GM12801 (cell line): ENCODE measurements around the gene TEDC1.

ENCODE experiments used
- TF ChIP-seq, protein P1 (sequence below): IDR thresholded peaks from one replicate; pipeline ENCODE4 v1.5.1; 2011; ENCODE audit warnings: control low read depth; ENCODE audit not compliant: insufficient read length; ENCODE audit errors: extremely low read depth

Gene TEDC1

GRCh38 chr14:105531088-105531893, 40.2 kb downstream of the TEDC1 start:
- TF ChIP-seq, protein P1, sequence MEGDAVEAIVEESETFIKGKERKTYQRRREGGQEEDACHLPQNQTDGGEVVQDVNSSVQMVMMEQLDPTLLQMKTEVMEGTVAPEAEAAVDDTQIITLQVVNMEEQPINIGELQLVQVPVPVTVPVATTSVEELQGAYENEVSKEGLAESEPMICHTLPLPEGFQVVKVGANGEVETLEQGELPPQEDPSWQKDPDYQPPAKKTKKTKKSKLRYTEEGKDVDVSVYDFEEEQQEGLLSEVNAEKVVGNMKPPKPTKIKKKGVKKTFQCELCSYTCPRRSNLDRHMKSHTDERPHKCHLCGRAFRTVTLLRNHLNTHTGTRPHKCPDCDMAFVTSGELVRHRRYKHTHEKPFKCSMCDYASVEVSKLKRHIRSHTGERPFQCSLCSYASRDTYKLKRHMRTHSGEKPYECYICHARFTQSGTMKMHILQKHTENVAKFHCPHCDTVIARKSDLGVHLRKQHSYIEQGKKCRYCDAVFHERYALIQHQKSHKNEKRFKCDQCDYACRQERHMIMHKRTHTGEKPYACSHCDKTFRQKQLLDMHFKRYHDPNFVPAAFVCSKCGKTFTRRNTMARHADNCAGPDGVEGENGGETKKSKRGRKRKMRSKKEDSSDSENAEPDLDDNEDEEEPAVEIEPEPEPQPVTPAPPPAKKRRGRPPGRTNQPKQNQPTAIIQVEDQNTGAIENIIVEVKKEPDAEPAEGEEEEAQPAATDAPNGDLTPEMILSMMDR = no peak

DNA sequence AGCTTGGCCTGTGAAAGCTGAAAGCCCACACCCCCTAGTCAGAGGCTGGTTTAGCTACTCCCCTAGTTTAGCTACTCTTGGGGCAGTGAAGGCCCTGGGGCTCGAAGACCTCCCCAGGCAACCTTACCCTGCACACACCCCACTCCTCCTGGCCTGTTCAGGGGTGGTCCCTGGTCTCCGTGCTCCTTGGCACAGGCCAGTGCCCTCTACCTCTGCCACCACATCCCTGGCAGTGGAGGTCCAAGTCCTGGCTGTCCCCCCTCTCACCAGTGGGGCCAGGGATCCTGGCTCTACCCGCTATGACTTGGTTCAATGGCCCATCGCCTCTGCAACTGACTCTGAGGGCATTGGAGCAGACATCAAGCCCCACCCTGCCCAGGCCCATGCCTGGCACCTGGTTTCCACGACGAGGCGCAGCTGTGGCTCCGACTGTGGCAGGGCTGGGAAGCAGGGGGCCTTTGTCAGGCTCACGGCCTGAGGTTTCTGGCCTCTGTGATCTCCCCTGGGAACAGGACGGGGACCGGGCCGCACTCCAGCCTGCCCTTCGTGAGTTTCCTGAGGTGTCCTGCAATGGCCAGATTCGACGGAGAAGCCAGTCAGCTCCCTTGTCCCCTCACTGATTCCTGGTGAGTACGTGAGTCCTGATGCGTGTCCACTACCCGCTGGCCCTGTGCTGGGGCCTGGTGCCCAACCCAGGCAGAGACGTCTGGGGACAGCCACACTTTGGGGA, 41.0 kb downstream of the TEDC1 start:
- TF ChIP-seq, protein P1 = no peak

- TF ChIP-seq, protein P1 = no peak
Observed at GRCh38 chr14:105532735-105533141, 41.7 kb downstream of the TEDC1 start.

GRCh38 chr14:105533391-105533790, 42.3 kb downstream of the TEDC1 start:
- TF ChIP-seq, protein P1 = no peak

- TF ChIP-seq, protein P1 = no peak
Observed at GRCh38 chr14:105533811-105534498, 42.9 kb downstream of the TEDC1 start.

GRCh38 chr14:105534586-105534985, 43.5 kb downstream of the TEDC1 start:
- TF ChIP-seq, protein P1 = no peak

GRCh38 chr14:105536051-105536450, 45.0 kb downstream of the TEDC1 start:
- TF ChIP-seq, protein P1 = no peak
